Ishikawa (cell line): ENCODE measurements around the gene FSIP1.

Experiments
- CEBPB ChIP-seq: IDR thresholded peaks from 2 replicates; pipeline ENCODE4 v1.6.1; 2012
- CREB1 ChIP-seq: IDR thresholded peaks from 2 replicates; pipeline ENCODE4 v1.6.1; 2012; ENCODE audit warnings: low read depth
- EP300 ChIP-seq: IDR thresholded peaks from 2 replicates; pipeline ENCODE4 v1.6.1; 2012; ENCODE audit warnings: borderline replicate concordance
- FOXM1 ChIP-seq: IDR thresholded peaks from 2 replicates; pipeline ENCODE4 v1.6.1; 2012; ENCODE audit warnings: low read depth, borderline replicate concordance
- MAX ChIP-seq: IDR thresholded peaks from 2 replicates; pipeline ENCODE4 v1.6.1; 2012
- RAD21 ChIP-seq: IDR thresholded peaks from 2 replicates; pipeline ENCODE4 v1.6.1; 2012; ENCODE audit warnings: low read depth
- REST ChIP-seq: IDR thresholded peaks from 2 replicates; pipeline ENCODE4 v1.6.1; 2012; ENCODE audit warnings: low read depth, mild to moderate bottlenecking
- TAF1 ChIP-seq: IDR thresholded peaks from 2 replicates; pipeline ENCODE4 v1.6.1; 2012; ENCODE audit warnings: low read depth, mild to moderate bottlenecking
- TEAD4 ChIP-seq: IDR thresholded peaks from 2 replicates; pipeline ENCODE4 v1.6.1; 2012
- YY1 ChIP-seq: IDR thresholded peaks from 2 replicates; pipeline ENCODE4 v1.6.1; 2012; ENCODE audit warnings: low read depth

- TF ChIP-seq TEAD4, result peak; percentile 4; the same call in 1 of the 2 replicates
- no peak for TF ChIP-seq TAF1
- no peak for TF ChIP-seq REST
- no peak for TF ChIP-seq YY1
- no peak; the same call in 1 of the 2 replicates for TF ChIP-seq MAX
- TF ChIP-seq CREB1, result no peak
- no peak for TF ChIP-seq RAD21
- TF ChIP-seq CEBPB, result no peak
- no peak; the same call in 1 of the 2 replicates for TF ChIP-seq FOXM1
- TF ChIP-seq EP300, result no peak; the same call in 1 of the 2 replicates
Measured at GRCh38 chr15:39642011-39642640, 140.5 kb downstream of the FSIP1 start.
